ENCODE data around the gene BCAN.

Gene BCAN

DNA sequence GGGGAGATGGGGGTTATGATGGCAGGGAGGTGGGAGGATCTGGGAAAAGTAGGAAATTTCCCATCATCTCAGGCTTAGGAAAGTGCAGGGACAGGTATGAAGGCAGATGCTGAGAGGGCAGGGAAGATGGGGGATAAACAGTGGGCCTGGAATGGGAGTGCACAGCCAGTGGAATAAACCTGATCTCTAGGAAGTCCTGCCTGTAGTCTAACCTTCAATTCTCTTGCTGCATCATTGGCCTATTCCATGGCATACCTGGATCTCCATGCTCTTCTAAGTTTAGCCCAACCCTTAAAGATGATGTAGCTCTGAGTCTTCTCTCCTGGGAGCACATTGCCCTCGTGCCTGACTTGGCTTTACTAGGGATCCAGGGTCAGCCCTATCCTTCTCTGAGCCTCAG, 2.7 kb downstream of the BCAN start:
- Histone ChIP-seq H3K27ac (ENCODE audit: low read length, poor library complexity, severe bottlenecking) (no peak overlapping the region), H3K23ac (ENCODE audit: low read length in 2 of 2) (no peak overlapping the region), H4K91ac (ENCODE audit: low read length) (no peak overlapping the region), H2BK12ac (ENCODE audit: low read length in 2 of 2) (no peak overlapping the region), H3K27me3 (ENCODE audit: control insufficient read depth in 1 of 2, insufficient read depth in 1 of 2, low read length in 2 of 2) (peaks cover 97 to 99% of the 10 kb centered on the region in 2 experiments), H3K79me1 (replicated peaks; ENCODE audit: low read length, poor library complexity, severe bottlenecking) (no peaks in the 10 kb centered on the region), H2BK5ac (ENCODE audit: low read depth, low read length, poor library complexity, severe bottlenecking) (no peak overlapping the region), H3K9me3 (ENCODE audit: control insufficient read depth, low read length) (no peaks in the 10 kb centered on the region), H3K4me1 (ENCODE audit: control insufficient read depth, insufficient read depth, low read depth, low read length) (peaks cover 9% of the 10 kb centered on the region), H3K36me3 (ENCODE audit: control insufficient read depth in 1 of 2, insufficient read depth in 2 of 2, low read depth in 1 of 2, low read length in 2 of 2) (no peaks in the 10 kb centered on the region), H3K4me2 (ENCODE audit: low read length, poor library complexity, severe bottlenecking) (no peak overlapping the region), H2AK5ac (ENCODE audit: low read length, severe bottlenecking) (no peak overlapping the region), H3K14ac (ENCODE audit: low read length in 2 of 2) (no peak overlapping the region), H3K4ac (ENCODE audit: low read depth in 1 of 2, low read length in 2 of 2) (no peak overlapping the region), H3K9ac (ENCODE audit: low read length) (no peak overlapping the region), H3K18ac (ENCODE audit: low read depth in 1 of 2, low read length in 2 of 2) (no peak overlapping the region), H2BK15ac (ENCODE audit: low read depth, poor library complexity, severe bottlenecking) (no peak overlapping the region), H4K8ac (ENCODE audit: low read length) (no peak overlapping the region), H2AFZ (ENCODE audit: low read depth, low read length) (no peak overlapping the region), H3K4me3 (ENCODE audit: insufficient read depth in 1 of 2, low read depth in 1 of 2, low read length in 2 of 2) (no peak overlapping the region), H2BK120ac (ENCODE audit: low read depth, low read length) (no peak overlapping the region)
- no CpG with 5 or more reads among the region's 1 CpG for WGBS
- DNase-seq = no peak

GRCh38 chr1:156645056-156645455, 3.1 kb downstream of the BCAN start:
- Histone ChIP-seq H3K23ac (ENCODE audit: low read length in 2 of 2) (no peak overlapping the region), H2BK120ac (ENCODE audit: low read depth, low read length) (no peak overlapping the region), H2AK5ac (ENCODE audit: low read length, severe bottlenecking) (no peak overlapping the region), H3K27me3 (ENCODE audit: control insufficient read depth in 1 of 2, insufficient read depth in 1 of 2, low read length in 2 of 2) (peaks cover 96 to 98% of the 10 kb centered on the region in 2 experiments), H3K14ac (ENCODE audit: low read length in 2 of 2) (no peak overlapping the region), H3K4me1 (ENCODE audit: control insufficient read depth, insufficient read depth, low read depth, low read length) (peaks cover 9% of the 10 kb centered on the region), H3K4me2 (ENCODE audit: low read length, poor library complexity, severe bottlenecking) (no peak overlapping the region), H4K91ac (ENCODE audit: low read length) (no peak overlapping the region), H3K36me3 (ENCODE audit: control insufficient read depth in 1 of 2, insufficient read depth in 2 of 2, low read depth in 1 of 2, low read length in 2 of 2) (no peaks in the 10 kb centered on the region), H2BK12ac (ENCODE audit: low read length in 2 of 2) (no peak overlapping the region), H3K18ac (ENCODE audit: low read depth in 1 of 2, low read length in 2 of 2) (no peak overlapping the region), H3K4ac (ENCODE audit: low read depth in 1 of 2, low read length in 2 of 2) (no peak overlapping the region), H3K79me1 (replicated peaks; ENCODE audit: low read length, poor library complexity, severe bottlenecking) (no peaks in the 10 kb centered on the region), H4K8ac (ENCODE audit: low read length) (no peak overlapping the region), H3K9me3 (ENCODE audit: control insufficient read depth, low read length) (no peaks in the 10 kb centered on the region), H3K27ac (ENCODE audit: low read length, poor library complexity, severe bottlenecking) (no peak overlapping the region), H2BK15ac (ENCODE audit: low read depth, poor library complexity, severe bottlenecking) (no peak overlapping the region), H2BK5ac (ENCODE audit: low read depth, low read length, poor library complexity, severe bottlenecking) (no peak overlapping the region), H3K4me3 (ENCODE audit: insufficient read depth in 1 of 2, low read depth in 1 of 2, low read length in 2 of 2) (no peak overlapping the region), H3K9ac (ENCODE audit: low read length) (no peak overlapping the region), H2AFZ (ENCODE audit: low read depth, low read length) (no peak overlapping the region)
- 89% methylated on average over 2 of the region's 3 CpGs for WGBS
- DNase-seq = no peak

DNA sequence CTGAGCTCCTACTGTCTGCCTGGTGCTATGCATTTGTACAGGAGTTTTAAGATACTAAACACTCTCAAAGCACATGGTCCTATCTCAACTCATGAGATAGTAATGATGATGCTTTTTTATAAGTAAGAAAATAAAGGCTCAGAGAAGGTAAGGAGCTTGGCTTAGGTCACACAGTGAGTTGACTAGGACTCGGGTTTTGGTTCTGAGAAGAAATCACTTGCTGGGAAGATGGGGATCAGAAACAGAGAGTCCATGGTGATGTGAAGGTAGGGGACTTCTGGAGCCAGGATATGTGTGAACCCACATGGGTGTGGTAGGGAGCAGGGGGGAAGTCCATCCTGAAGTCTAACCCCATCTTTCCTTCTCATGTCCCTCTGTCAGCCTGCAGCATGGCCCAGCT, 3.7 kb downstream of the BCAN start:
- H3K4me2 ChIP-seq (ENCODE audit: low read length, poor library complexity, severe bottlenecking) = no peak overlapping the region
- H2BK12ac ChIP-seq (ENCODE audit: low read length in 2 of 2) = no peak overlapping the region
- H2BK15ac ChIP-seq (ENCODE audit: low read depth, poor library complexity, severe bottlenecking) = no peak overlapping the region
- WGBS = 92% methylated on average over 1 of the region's 1 CpG
- H3K79me1 ChIP-seq (replicated peaks; ENCODE audit: low read length, poor library complexity, severe bottlenecking) = no peaks in the 10 kb centered on the region
- no peak overlapping the region for H3K23ac ChIP-seq (ENCODE audit: low read length in 2 of 2)
- H4K91ac ChIP-seq (ENCODE audit: low read length) = no peak overlapping the region
- H3K9ac ChIP-seq (ENCODE audit: low read length) = no peak overlapping the region
- H3K14ac ChIP-seq (ENCODE audit: low read length in 2 of 2) = no peak overlapping the region
- no peak overlapping the region for H3K4me3 ChIP-seq (ENCODE audit: insufficient read depth in 1 of 2, low read depth in 1 of 2, low read length in 2 of 2)
- peaks cover 9% of the 10 kb centered on the region for H3K4me1 ChIP-seq (ENCODE audit: control insufficient read depth, insufficient read depth, low read depth, low read length)
- no peak for DNase-seq
- H2AFZ ChIP-seq (ENCODE audit: low read depth, low read length) = no peak overlapping the region
- no peak overlapping the region for H2BK120ac ChIP-seq (ENCODE audit: low read depth, low read length)
- peaks cover 96 to 98% of the 10 kb centered on the region in 2 experiments for H3K27me3 ChIP-seq (ENCODE audit: control insufficient read depth in 1 of 2, insufficient read depth in 1 of 2, low read length in 2 of 2)
- no peak overlapping the region for H2BK5ac ChIP-seq (ENCODE audit: low read depth, low read length, poor library complexity, severe bottlenecking)
- H4K8ac ChIP-seq (ENCODE audit: low read length) = no peak overlapping the region
- H3K36me3 ChIP-seq (ENCODE audit: control insufficient read depth in 1 of 2, insufficient read depth in 2 of 2, low read depth in 1 of 2, low read length in 2 of 2) = no peaks in the 10 kb centered on the region
- no peak overlapping the region for H2AK5ac ChIP-seq (ENCODE audit: low read length, severe bottlenecking)
- no peak overlapping the region for H3K27ac ChIP-seq (ENCODE audit: low read length, poor library complexity, severe bottlenecking)
- no peak overlapping the region for H3K18ac ChIP-seq (ENCODE audit: low read depth in 1 of 2, low read length in 2 of 2)
- H3K4ac ChIP-seq (ENCODE audit: low read depth in 1 of 2, low read length in 2 of 2) = no peak overlapping the region
- H3K9me3 ChIP-seq (ENCODE audit: control insufficient read depth, low read length) = no peaks in the 10 kb centered on the region

DNA sequence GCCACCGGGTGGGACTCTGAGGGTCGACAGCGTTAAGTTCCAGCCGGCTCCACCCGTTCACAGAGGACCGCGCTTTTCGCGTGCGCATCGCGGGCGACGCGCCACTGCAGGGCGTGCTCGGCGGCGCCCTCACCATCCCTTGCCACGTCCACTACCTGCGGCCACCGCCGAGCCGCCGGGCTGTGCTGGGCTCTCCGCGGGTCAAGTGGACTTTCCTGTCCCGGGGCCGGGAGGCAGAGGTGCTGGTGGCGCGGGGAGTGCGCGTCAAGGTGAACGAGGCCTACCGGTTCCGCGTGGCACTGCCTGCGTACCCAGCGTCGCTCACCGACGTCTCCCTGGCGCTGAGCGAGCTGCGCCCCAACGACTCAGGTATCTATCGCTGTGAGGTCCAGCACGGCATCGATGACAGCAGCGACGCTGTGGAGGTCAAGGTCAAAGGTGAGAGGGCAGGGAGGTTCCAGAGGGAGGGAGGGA, 4.9 kb downstream of the BCAN start:
- Histone ChIP-seq H3K79me1 (replicated peaks; ENCODE audit: low read length, poor library complexity, severe bottlenecking) (no peaks in the 10 kb centered on the region), H3K4me3 (ENCODE audit: insufficient read depth in 1 of 2, low read depth in 1 of 2, low read length in 2 of 2) (no peak overlapping the region), H2AFZ (ENCODE audit: low read depth, low read length) (no peak overlapping the region), H2BK5ac (ENCODE audit: low read depth, low read length, poor library complexity, severe bottlenecking) (no peak overlapping the region), H3K27me3 (ENCODE audit: control insufficient read depth in 1 of 2, insufficient read depth in 1 of 2, low read length in 2 of 2) (peaks cover 95 to 99% of the 10 kb centered on the region in 2 experiments), H4K8ac (ENCODE audit: low read length) (no peak overlapping the region), H3K14ac (ENCODE audit: low read length in 2 of 2) (no peak overlapping the region), H2BK15ac (ENCODE audit: low read depth, poor library complexity, severe bottlenecking) (no peak overlapping the region), H2BK12ac (ENCODE audit: low read length in 2 of 2) (no peak overlapping the region), H3K9ac (ENCODE audit: low read length) (no peak overlapping the region), H2BK120ac (ENCODE audit: low read depth, low read length) (no peak overlapping the region), H3K23ac (ENCODE audit: low read length in 2 of 2) (no peak overlapping the region), H3K4ac (ENCODE audit: low read depth in 1 of 2, low read length in 2 of 2) (no peak overlapping the region), H3K9me3 (ENCODE audit: control insufficient read depth, low read length) (no peaks in the 10 kb centered on the region), H2AK5ac (ENCODE audit: low read length, severe bottlenecking) (no peak overlapping the region), H3K4me2 (ENCODE audit: low read length, poor library complexity, severe bottlenecking) (no peak overlapping the region), H3K4me1 (ENCODE audit: control insufficient read depth, insufficient read depth, low read depth, low read length) (peaks cover 8% of the 10 kb centered on the region), H4K91ac (ENCODE audit: low read length) (no peak overlapping the region), H3K27ac (ENCODE audit: low read length, poor library complexity, severe bottlenecking) (no peak overlapping the region), H3K36me3 (ENCODE audit: control insufficient read depth in 1 of 2, insufficient read depth in 2 of 2, low read depth in 1 of 2, low read length in 2 of 2) (no peaks in the 10 kb centered on the region), H3K18ac (ENCODE audit: low read depth in 1 of 2, low read length in 2 of 2) (no peak overlapping the region)
- no peak for DNase-seq
- WGBS = 73% methylated on average over 51 of the region's 51 CpGs
